ENCODE results near the gene VAT1. TPM values are rescaled to one million over a fixed set of nuclear protein-coding genes. Genes with fewer than 3 reads are reported as not detected.
A peak's percentile ranks its signal among the peaks of the same experiment; 100 is the strongest.

Gene VAT1
- total and polyA plus RNA-seq, 2 of the 13 experiments (the other 11 are each of a cell fraction or from before 2014, with no cell fraction given) = 143 to 205 TPM

DNA sequence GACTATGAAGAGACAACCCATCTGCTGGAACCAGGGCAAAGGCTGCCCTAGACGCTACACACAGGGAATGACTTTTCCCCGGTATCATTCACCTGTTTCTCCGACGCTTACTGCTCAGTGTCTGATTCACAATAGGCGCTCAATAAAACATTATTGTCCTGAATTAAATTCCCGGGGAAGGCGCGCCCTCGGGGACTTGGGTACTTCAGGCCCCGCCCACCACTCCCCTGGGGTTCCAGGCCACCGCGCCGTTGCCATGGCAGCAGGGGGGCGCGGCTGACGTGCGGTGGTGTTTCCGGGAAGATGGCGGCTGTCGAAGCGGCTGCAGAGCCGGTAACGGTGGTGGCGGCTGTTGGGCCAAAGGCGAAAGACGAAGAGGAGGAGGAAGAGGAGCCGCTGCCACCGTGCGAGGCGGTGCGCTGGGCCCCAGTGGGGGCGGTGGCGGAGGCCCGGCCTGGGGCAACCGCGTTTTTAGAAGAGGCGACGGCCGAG, 41.9 kb downstream of the VAT1 start, which contains the start of gene RUNDC1 (continued):
- TF ChIP-seq CCAR2 (optimal IDR thresholded peaks at IDR 0.05; ENCODE audit: low read depth, low read length) (no peak), SATB2 (CRISPR knock-in tag; IDR thresholded peaks at IDR 0.05) (no peak), ZNF720 (CRISPR knock-in tag; IDR thresholded peaks at IDR 0.05) (no peak), ZNF207 (IDR thresholded peaks at IDR 0.05; ENCODE audit: borderline replicate concordance) (no peak), ZNF572 (CRISPR knock-in tag; IDR thresholded peaks at IDR 0.05) (no peak; the same call in 1 of the 2 replicates), ZNF724P (CRISPR knock-in tag; IDR thresholded peaks at IDR 0.05; ENCODE audit: borderline replicate concordance) (peak; percentile 77; the same call in 1 of the 2 replicates), NR2C2 (CRISPR knock-in tag; IDR thresholded peaks at IDR 0.05; ENCODE audit: borderline replicate concordance) (0 out of 2 replicates have a peak, but pooled peaks have one; percentile 56), SKI (IDR thresholded peaks at IDR 0.05; ENCODE audit: partially characterized antibody) (peak; percentile 63), MAFK (conservative IDR thresholded peaks at IDR 0.05 in 1 of 2, IDR thresholded peaks at IDR 0.05 in 1 of 2; ENCODE audit: low read length in 2 of 2) (no peak), PHF8 (CRISPR knock-in tag; IDR thresholded peaks at IDR 0.05) (peak; percentile 85), POLR2G (IDR thresholded peaks at IDR 0.05; ENCODE audit: low read depth, low read length) (peak; percentile 84), ZNF556 (CRISPR knock-in tag; IDR thresholded peaks at IDR 0.05; ENCODE audit: borderline replicate concordance) (no peak), TARDBP (CRISPR knock-in tag; IDR thresholded peaks at IDR 0.05) (no peak), ZSCAN29 (CRISPR knock-in tag; conservative IDR thresholded peaks at IDR 0.05) (no peak), JUNB (CRISPR knock-in tag; IDR thresholded peaks at IDR 0.05; ENCODE audit: borderline replicate concordance) (no peak)
- TF ChIP-seq, protein P1, sequence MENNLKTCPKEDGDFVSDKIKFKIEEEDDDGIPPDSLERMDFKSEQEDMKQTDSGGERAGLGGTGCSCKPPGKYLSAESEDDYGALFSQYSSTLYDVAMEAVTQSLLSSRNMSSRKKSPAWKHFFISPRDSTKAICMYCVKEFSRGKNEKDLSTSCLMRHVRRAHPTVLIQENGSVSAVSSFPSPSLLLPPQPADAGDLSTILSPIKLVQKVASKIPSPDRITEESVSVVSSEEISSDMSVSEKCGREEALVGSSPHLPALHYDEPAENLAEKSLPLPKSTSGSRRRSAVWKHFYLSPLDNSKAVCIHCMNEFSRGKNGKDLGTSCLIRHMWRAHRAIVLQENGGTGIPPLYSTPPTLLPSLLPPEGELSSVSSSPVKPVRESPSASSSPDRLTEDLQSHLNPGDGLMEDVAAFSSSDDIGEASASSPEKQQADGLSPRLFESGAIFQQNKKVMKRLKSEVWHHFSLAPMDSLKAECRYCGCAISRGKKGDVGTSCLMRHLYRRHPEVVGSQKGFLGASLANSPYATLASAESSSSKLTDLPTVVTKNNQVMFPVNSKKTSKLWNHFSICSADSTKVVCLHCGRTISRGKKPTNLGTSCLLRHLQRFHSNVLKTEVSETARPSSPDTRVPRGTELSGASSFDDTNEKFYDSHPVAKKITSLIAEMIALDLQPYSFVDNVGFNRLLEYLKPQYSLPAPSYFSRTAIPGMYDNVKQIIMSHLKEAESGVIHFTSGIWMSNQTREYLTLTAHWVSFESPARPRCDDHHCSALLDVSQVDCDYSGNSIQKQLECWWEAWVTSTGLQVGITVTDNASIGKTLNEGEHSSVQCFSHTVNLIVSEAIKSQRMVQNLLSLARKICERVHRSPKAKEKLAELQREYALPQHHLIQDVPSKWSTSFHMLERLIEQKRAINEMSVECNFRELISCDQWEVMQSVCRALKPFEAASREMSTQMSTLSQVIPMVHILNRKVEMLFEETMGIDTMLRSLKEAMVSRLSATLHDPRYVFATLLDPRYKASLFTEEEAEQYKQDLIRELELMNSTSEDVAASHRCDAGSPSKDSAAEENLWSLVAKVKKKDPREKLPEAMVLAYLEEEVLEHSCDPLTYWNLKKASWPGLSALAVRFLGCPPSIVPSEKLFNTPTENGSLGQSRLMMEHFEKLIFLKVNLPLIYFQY (CRISPR knock-in tag; IDR thresholded peaks at IDR 0.05; ENCODE audit: borderline replicate concordance) = no peak
- TF ChIP-seq, protein P2, sequence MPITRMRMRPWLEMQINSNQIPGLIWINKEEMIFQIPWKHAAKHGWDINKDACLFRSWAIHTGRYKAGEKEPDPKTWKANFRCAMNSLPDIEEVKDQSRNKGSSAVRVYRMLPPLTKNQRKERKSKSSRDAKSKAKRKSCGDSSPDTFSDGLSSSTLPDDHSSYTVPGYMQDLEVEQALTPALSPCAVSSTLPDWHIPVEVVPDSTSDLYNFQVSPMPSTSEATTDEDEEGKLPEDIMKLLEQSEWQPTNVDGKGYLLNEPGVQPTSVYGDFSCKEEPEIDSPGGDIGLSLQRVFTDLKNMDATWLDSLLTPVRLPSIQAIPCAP (CRISPR knock-in tag; IDR thresholded peaks at IDR 0.05; ENCODE audit: low read depth) = no peak
- TF ChIP-seq, protein P3, sequence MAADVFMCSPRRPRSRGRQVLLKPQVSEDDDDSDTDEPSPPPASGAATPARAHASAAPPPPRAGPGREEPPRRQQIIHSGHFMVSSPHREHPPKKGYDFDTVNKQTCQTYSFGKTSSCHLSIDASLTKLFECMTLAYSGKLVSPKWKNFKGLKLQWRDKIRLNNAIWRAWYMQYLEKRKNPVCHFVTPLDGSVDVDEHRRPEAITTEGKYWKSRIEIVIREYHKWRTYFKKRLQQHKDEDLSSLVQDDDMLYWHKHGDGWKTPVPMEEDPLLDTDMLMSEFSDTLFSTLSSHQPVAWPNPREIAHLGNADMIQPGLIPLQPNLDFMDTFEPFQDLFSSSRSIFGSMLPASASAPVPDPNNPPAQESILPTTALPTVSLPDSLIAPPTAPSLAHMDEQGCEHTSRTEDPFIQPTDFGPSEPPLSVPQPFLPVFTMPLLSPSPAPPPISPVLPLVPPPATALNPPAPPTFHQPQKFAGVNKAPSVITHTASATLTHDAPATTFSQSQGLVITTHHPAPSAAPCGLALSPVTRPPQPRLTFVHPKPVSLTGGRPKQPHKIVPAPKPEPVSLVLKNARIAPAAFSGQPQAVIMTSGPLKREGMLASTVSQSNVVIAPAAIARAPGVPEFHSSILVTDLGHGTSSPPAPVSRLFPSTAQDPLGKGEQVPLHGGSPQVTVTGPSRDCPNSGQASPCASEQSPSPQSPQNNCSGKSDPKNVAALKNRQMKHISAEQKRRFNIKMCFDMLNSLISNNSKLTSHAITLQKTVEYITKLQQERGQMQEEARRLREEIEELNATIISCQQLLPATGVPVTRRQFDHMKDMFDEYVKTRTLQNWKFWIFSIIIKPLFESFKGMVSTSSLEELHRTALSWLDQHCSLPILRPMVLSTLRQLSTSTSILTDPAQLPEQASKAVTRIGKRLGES (CRISPR knock-in tag; IDR thresholded peaks at IDR 0.05; ENCODE audit: borderline replicate concordance) = no peak
- TF ChIP-seq, protein P4, sequence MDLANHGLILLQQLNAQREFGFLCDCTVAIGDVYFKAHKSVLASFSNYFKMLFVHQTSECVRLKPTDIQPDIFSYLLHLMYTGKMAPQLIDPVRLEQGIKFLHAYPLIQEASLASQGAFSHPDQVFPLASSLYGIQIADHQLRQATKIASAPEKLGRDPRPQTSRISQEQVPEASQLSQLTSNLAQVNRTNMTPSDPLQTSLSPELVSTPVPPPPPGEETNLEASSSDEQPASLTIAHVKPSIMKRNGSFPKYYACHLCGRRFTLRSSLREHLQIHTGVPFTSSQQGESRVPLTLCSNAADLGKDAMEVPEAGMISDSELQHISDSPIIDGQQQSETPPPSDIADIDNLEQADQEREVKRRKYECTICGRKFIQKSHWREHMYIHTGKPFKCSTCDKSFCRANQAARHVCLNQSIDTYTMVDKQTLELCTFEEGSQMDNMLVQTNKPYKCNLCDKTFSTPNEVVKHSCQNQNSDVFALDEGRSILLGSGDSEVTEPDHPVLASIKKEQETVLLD (CRISPR knock-in tag; IDR thresholded peaks at IDR 0.05; ENCODE audit: low read depth) = peak; percentile 58
- TF ChIP-seq, protein P5, sequence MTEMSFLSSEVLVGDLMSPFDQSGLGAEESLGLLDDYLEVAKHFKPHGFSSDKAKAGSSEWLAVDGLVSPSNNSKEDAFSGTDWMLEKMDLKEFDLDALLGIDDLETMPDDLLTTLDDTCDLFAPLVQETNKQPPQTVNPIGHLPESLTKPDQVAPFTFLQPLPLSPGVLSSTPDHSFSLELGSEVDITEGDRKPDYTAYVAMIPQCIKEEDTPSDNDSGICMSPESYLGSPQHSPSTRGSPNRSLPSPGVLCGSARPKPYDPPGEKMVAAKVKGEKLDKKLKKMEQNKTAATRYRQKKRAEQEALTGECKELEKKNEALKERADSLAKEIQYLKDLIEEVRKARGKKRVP (CRISPR knock-in tag; IDR thresholded peaks at IDR 0.05) = no peak
